ENCODE measurements around the gene SLC66A2.

The SLC66A2 gene

DNA sequence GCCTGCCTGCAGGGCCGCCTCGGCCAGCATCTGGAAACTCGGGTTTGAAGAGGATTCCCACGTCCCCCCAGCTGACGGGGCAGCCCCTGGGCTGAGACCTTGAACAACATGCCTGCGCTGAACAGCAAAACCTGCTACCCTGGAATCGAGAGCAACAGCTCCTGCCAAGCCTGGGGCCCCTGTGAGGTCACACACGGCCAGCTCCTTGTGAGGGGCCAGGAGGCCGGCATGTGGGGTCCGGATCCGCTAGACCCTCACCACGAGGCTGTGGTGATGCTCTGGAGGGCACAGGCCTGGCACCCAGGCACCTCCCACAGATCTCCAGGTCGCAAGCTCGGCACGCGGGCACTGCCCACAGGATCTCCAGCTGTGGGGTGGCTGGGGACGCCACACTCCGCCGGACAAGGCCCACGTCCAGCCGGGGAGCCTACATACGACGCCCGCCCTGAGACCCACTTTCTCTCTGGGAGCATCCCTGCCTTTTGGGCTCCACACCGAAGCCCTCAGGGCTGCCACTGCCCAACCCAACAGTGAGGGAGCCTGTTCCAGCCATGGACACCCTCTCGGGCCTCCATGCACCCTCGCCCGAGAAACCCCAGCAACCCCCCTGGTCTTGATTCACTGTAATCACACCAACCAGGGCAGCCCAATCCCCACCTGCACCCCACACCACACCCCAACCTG is 34.1 kb downstream of the SLC66A2 start:
- DNase-seq = no peak

GRCh38 chr18:79916546-79917168 is 34.8 kb downstream of the SLC66A2 start:
- DNase-seq = no peak

- no peak for DNase-seq
Observed at GRCh38 chr18:79916128-79916494, 35.3 kb downstream of the SLC66A2 start.

DNA sequence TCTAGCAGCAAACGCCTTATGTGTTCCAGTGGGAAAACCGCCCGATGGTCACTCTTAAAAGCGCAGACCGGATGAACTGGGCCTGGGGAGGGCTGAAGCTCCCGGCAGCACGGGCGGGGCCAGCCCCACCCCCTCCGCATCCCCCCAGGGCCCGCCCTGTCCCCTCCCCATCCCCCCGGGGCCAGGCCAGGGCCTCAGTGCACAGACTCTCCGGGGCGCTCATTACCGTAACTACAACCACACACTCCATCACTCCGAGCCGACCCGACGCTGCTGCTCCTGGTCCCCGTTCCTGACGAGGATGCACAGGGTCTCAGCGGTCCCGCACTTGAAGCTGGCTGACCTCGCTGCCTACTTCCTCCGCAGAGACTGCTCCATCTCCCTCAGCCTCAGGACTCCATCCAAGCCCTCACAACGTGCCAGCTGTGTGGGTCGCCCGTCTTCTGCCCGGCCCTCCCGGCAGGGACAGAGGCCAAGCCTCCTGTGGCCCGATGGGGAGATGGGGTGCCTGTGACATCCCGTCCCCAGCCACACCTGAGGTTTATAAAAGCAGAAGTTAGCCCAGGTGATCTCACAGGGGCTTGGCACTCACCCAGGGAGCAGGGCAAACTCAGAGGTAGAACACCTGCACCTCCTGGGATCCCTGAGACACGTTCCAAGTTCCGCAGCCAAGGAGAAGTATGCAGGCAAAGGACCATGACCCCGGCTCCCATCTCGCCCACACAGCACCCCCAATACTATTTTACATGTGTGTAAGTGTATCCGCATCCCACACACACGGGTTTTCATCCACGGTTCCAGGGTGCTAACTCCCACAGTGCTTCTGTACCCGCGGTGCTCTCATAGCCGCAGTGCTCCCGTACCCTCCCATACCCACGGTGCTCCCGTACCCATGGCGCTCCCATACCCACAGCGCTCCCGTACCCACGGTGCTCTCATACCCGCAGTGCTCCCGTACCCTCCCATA is 36.0 kb downstream of the SLC66A2 start:
- no peak for DNase-seq

GRCh38 chr18:79914614-79915160 is 36.8 kb downstream of the SLC66A2 start:
- DNase-seq = no peak

DNA sequence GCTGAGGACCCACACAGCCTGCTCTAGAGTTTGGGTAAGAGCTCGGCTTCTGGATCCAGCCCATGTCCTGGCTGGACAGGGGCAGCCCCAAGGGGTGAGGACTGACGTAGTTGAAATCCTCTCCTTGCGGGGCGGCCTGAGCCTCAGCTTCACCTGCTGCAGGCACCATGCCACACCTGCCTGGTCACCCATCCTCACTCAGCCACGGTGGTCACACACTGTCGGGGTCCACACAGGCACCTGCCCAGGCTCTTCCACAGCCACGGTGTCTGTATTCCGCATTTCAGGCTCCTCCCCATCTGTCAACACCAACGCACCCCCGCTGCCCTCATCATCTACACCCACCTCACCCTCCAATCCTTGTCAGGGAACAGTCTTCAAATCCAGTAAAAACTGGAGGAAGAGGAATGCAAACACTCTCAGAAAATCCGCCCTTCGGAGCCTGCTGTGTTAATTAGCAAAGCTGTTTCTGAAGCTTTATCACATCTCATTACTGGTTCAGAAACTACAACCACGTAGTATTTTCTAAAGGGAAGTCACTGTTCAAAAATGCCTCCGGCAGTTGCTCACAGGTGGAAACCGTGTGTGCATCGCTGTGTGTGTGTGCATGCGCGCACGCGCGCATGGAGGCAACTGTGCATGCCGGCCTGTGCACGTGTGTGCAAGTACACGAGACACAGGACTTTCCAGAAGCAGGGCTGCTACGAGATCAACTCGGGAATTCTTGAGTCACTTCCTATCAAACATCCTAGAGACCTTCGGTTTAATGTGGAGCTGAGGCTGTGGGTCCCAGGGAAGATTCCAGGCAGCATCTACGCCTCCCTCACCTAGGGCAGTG is 38.2 kb downstream of the SLC66A2 start:
- no peak for DNase-seq

DNA sequence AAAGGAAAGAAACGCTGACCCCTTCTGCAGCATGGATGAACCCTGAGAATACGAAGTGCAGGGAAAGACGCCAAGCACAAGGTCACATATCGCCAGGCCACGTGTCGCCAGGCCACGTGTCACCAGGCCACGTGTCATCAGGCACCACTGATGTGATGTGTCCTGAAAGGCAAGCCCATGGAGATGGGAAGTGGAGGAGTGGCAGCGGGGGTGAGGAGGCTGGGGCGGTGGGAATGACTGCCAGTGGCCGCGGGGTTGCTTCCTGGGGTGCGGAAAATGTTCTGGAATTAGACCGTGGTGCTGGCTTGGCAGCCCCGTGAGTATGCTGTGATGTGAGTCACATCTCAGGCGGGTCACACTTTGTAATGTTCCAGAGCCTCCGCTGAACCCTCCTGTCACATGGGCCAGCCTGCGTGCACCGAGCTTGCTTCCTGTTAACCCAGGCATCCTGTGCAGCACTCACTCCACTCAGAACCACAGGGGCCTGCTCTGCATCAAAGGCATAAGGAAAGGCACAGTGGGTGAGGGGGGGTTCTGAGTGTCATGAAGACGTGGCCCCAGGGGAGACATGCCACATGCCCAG is 39.0 kb downstream of the SLC66A2 start:
- no peak for DNase-seq

- no peak for DNase-seq
Observed at GRCh38 chr18:79911344-79912270, 39.8 kb downstream of the SLC66A2 start.

DNA sequence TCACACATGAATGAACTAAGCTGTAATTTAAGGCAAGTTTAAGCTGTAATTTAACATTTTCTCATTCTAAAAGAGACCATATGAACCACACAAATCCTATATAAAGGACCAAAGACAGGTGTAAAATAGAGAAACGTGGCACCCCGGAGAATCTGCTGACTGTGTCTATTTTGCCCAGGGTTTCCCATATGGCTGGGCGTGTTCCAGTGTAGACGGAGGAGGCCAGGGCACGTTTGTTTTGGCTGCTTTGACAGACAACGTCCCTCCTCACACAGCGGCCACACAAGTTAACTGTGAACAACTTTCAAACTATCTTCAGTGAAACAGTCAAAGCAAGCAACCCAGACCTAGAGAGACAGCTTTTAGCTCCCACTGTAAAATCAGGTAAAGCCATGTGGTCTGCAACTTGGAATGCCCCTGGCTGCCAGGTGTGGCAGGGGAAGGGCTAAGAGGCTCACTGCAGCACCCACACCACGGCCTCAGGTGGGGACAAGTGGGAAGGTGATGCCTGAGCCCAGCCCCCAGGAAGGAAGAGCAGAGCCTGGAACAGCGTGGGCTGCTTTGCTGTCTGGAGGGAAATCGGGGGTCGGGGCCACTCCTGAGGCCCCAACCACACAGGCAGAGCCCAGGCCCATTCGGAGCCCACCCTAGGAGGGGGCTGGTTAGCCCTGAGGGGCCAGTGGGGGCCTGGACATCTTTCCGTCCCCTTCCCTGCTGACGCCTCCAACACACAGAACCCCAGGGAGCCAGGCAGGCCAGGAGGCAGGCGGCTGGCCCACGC is 40.7 kb downstream of the SLC66A2 start:
- DNase-seq = no peak

GRCh38 chr18:79906706-79907105 is 44.7 kb downstream of the SLC66A2 start:
- DNase-seq = no peak

DNA sequence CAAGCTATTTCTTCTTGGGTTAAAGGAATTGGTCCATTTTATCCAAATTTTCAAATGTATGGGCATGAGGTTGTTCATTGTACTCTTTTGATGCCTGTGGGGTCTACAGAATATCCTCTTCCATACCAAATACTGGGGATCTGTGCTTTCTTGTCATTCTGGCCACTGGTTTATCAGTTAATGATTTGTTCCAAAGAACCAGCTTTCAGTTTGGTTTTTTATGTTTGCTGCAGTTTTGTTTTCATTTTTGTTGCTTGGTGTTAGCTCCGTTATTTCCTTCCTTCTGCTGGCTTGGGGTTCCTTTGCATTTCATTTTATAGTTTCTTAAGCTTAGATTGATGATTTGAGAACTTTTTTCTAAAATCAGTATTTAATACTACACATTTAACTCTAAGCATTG is 45.5 kb downstream of the SLC66A2 start:
- DNase-seq = no peak

DNA sequence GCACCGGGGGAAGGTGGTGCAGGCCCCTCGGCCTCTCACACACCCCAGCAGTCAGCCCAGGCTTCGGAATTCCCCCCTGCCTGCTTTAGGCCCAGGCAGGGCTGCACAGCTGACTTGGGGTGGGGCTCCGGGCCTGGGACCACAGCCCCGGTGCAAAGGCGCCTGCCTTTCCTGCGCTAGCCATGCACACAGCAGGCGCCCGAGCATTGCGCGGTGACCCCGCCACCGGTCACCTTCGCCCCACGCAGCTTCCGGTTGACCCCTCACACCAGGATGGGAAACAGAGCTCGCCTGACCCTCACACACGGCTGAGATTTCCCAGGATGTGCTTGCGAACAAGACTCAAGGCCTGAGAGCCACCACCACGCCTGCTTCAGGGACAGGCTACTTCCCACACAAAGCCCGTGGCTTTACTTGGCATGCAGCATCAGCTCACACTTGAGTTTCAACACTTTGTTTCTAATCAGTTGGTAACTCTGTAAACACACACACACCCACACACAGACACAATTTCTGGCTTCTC is 46.0 kb downstream of the SLC66A2 start:
- DNase-seq = no peak

- DNase-seq = no peak
Observed at GRCh38 chr18:79904357-79905147, 46.9 kb downstream of the SLC66A2 start.

GRCh38 chr18:79903787-79904356 is 47.6 kb downstream of the SLC66A2 start:
- DNase-seq = no peak

GRCh38 chr18:79903071-79903635 is 48.3 kb downstream of the SLC66A2 start:
- DNase-seq = no peak

GRCh38 chr18:79902640-79903039 is 48.8 kb downstream of the SLC66A2 start:
- DNase-seq = no peak

DNA sequence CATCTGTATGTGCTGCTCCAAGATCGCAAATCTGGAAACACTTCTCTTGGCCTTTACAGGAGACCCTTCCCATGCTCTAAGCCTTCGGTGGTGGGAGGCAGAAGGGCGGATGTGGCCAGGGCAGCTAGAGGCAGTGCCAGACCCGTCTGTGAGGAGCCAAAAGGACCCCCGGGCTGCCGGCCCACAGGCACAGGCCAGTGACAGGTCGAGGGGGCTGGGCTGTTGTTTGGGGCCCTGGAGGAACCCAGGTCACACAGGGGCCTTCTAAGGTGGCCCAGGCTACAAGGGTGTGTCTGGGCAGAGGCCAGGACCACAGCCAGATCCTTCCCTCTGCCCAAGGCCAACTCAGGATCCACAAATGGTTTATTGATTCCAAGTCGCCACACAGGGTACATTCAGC is 49.4 kb downstream of the SLC66A2 start:
- DNase-seq = no peak

- DNase-seq = no peak
Observed at GRCh38 chr18:79901665-79902064, 49.8 kb downstream of the SLC66A2 start.

All from NCI-H69 (cell line).